ENCODE results near the gene COX5B. TPM values are rescaled to one million over a fixed set of nuclear protein-coding genes. Genes with fewer than 3 reads are reported as not detected.
A peak's percentile ranks its signal among the peaks of the same experiment; 100 is the strongest.
"Not testable (repeated sequence)": the region's sequence is repeated elsewhere in the genome, so short reads cannot be mapped to it uniquely, and the experiment has no call there.

Gene COX5B
- total RNA-seq, 1 donor from 2014 or later, result 148 TPM

GRCh38 chr2:97626049-97626430 is 19.8 kb upstream of the COX5B start:
- not testable (repeated sequence) for H3K9ac ChIP-seq; H4K20me1 ChIP-seq (ENCODE audit: low read depth); H3K27ac ChIP-seq; H3K9me3 ChIP-seq (ENCODE audit: low read depth); H3K4me1 ChIP-seq; H3K4me3 Mint-ChIP-seq; H3K27me3 Mint-ChIP-seq (ENCODE audit: insufficient read depth, low read depth); H3K4me1 Mint-ChIP-seq; H3K27ac Mint-ChIP-seq; H2AFZ ChIP-seq (replicated peaks); DNase-seq (ENCODE audit: low spot score); H3K36me3 ChIP-seq; H3K4me3 ChIP-seq; H3F3A ChIP-seq (ENCODE audit: low read depth); H3K79me2 ChIP-seq (ENCODE audit: low read depth); H3K9me3 Mint-ChIP-seq; H3K4me2 ChIP-seq; H3K27me3 ChIP-seq; H3K36me3 Mint-ChIP-seq

DNA sequence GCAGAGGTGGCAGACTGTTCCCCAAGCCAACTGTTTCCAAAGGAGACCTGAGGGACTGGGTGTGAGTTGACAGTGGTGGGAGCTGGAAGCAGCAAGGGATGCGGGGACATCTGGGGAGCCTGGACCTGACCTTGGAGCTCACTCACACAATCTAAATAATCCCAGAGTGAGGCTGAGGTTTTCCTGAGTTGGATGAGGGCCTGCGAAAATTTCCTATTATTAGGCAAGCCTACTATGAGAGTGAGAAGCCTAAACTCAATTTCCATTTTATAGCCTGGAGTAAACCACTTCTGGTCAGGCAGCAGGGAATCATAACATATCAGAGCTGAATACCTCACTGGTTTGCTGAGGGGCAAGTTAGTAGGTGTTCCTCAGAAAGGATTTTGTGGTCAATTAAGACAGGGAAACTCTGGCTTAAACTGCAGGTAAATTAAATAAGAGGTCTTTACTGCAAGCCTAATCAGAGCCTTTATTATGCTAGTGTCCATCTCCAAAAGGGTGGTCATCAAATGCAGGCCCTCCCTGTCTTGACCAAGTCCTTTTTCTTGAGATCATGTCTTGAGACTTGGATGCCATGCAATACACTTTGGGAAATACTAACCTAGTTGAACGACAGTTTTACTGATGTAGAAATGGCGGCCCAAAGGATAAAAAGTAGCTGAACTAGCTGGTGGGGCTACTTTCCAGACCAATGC is 1.7 kb upstream of the COX5B start:
- Mint-ChIP-seq H3K9me3 (no peaks in the 10 kb centered on the region), H3K4me1 (peaks cover 21% of the 10 kb centered on the region), H3K27me3 (ENCODE audit: insufficient read depth, low read depth) (peaks cover 3% of the 10 kb centered on the region), H3K4me3 (peak overlapping the region; percentile 50), H3K27ac (peak overlapping the region; percentile 53), H3K36me3 (peaks cover 13% of the 10 kb centered on the region)
- Histone ChIP-seq H3F3A (ENCODE audit: low read depth) (no peaks in the 10 kb centered on the region), H3K9me3 (ENCODE audit: low read depth) (no peaks in the 10 kb centered on the region), H3K27ac (no peak overlapping the region), H4K20me1 (ENCODE audit: low read depth) (peaks cover 6% of the 10 kb centered on the region), H3K9ac (no peak overlapping the region), H3K27me3 (no peaks in the 10 kb centered on the region), H2AFZ (replicated peaks) (no peak overlapping the region), H3K4me3 (no peak overlapping the region), H3K79me2 (ENCODE audit: low read depth) (peaks cover 15% of the 10 kb centered on the region), H3K4me2 (no peak overlapping the region), H3K36me3 (peaks cover 9% of the 10 kb centered on the region), H3K4me1 (peaks cover 12% of the 10 kb centered on the region)
- TF ChIP-seq CTCF (IDR thresholded peaks at IDR 0.05) (no peak), EZH2 (IDR thresholded peaks at IDR 0.05) (no peak), EZH2phosphoT487 (IDR thresholded peaks at IDR 0.05) (no peak)
- DNase-seq (ENCODE audit: low spot score), result no peak

DNA sequence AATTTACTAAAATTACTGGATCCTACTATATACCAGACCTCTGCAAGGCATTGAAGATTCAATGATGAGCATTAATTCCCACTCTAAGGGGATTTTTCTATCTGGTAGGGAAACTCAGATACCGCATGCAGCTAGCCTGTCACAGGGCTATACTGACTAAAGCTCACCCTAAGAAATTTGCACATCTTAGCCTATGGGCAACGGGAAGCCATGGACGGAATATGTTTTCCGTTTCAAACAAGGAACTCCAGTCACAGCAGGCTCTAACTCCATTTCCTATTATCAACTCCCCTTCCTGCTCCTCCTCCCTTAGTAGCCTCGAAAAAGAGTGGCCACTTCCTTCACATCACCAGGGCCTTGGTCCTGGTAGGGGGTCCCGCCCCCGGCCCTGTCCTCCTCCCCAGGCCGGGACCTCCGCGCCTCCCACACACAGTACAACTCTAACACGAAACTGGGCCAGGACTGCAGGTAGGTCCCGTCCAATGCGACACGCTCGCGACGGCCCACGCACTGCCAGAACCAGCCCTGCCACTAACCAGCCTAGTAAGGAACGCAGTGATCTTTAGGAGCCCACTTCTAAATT is 659 bp upstream of the COX5B start:
- H3K4me3 Mint-ChIP-seq, result peak overlapping the region; percentile 97
- Histone ChIP-seq H3K9ac (no peak overlapping the region), H4K20me1 (ENCODE audit: low read depth) (peaks cover 6% of the 10 kb centered on the region), H3K27me3 (no peaks in the 10 kb centered on the region), H3K36me3 (peaks cover 9% of the 10 kb centered on the region), H2AFZ (replicated peaks) (peak overlapping the region; percentile 80), H3K27ac (peak overlapping the region; percentile 5), H3K4me2 (peak overlapping the region; percentile 84), H3F3A (ENCODE audit: low read depth) (no peaks in the 10 kb centered on the region), H3K79me2 (ENCODE audit: low read depth) (peaks cover 15% of the 10 kb centered on the region), H3K9me3 (ENCODE audit: low read depth) (no peaks in the 10 kb centered on the region), H3K4me3 (peak overlapping the region; percentile 92), H3K4me1 (peaks cover 9% of the 10 kb centered on the region)
- peaks cover 13% of the 10 kb centered on the region for H3K4me1 Mint-ChIP-seq
- H3K36me3 Mint-ChIP-seq, result peaks cover 19% of the 10 kb centered on the region
- TF ChIP-seq CTCF (IDR thresholded peaks at IDR 0.05) (no peak), EZH2phosphoT487 (IDR thresholded peaks at IDR 0.05) (peak; percentile 34)
- H3K27ac Mint-ChIP-seq, result peak overlapping the region; percentile 99
- H3K9me3 Mint-ChIP-seq, result no peaks in the 10 kb centered on the region
- peak; percentile 43 for DNase-seq (ENCODE audit: low spot score)
- peaks cover 3% of the 10 kb centered on the region for H3K27me3 Mint-ChIP-seq (ENCODE audit: insufficient read depth, low read depth)

- peaks cover 3% of the 10 kb centered on the region for H3K27me3 Mint-ChIP-seq (ENCODE audit: insufficient read depth, low read depth)
- peak overlapping the region; percentile 97 for H3K4me3 Mint-ChIP-seq
- TF ChIP-seq EZH2 (IDR thresholded peaks at IDR 0.05) (no peak), CTCF (IDR thresholded peaks at IDR 0.05) (no peak), EZH2phosphoT487 (IDR thresholded peaks at IDR 0.05) (no peak)
- Histone ChIP-seq H3K4me3 (peak overlapping the region; percentile 92), H3K9me3 (ENCODE audit: low read depth) (no peaks in the 10 kb centered on the region), H3K4me1 (peaks cover 9% of the 10 kb centered on the region), H3K4me2 (peak overlapping the region; percentile 84), H3K27ac (no peak overlapping the region), H3F3A (ENCODE audit: low read depth) (peaks cover 9% of the 10 kb centered on the region), H3K79me2 (ENCODE audit: low read depth) (peaks cover 15% of the 10 kb centered on the region), H3K36me3 (peaks cover 9% of the 10 kb centered on the region), H3K27me3 (no peaks in the 10 kb centered on the region), H2AFZ (replicated peaks) (no peak overlapping the region), H3K9ac (peak overlapping the region; percentile 80), H4K20me1 (ENCODE audit: low read depth) (peaks cover 6% of the 10 kb centered on the region)
- no peaks in the 10 kb centered on the region for H3K9me3 Mint-ChIP-seq
- DNase-seq (ENCODE audit: low spot score), result no peak
- H3K27ac Mint-ChIP-seq, result no peak overlapping the region
- H3K36me3 Mint-ChIP-seq, result peaks cover 23% of the 10 kb centered on the region
- peaks cover 12% of the 10 kb centered on the region for H3K4me1 Mint-ChIP-seq
These were observed 1.1 kb downstream of the COX5B start for GRCh38 chr2:97646977-97647376.

All from neural progenitor cell (in vitro differentiated cells).